GM19193 (cell line): ENCODE results near the gene PARD3B.

ENCODE experiments used
- POLR2A ChIP-seq: IDR thresholded peaks from 4 replicates; pipeline ENCODE4 v1.6.1; 2011; ENCODE audit not compliant: insufficient read depth, insufficient read length; ENCODE audit errors: extremely low read depth

The PARD3B gene

GRCh38 chr2:204561771-204562170 is 16.5 kb downstream of the PARD3B start:
- no peak for TF ChIP-seq POLR2A

GRCh38 chr2:204566439-204566838 is 21.2 kb downstream of the PARD3B start:
- no peak for TF ChIP-seq POLR2A

- no peak for TF ChIP-seq POLR2A
Measured at GRCh38 chr2:204570421-204570820, 25.1 kb downstream of the PARD3B start.

GRCh38 chr2:204571041-204571440 is 25.8 kb downstream of the PARD3B start:
- no peak for TF ChIP-seq POLR2A

- no peak for TF ChIP-seq POLR2A
Measured at GRCh38 chr2:204571911-204572310, 26.6 kb downstream of the PARD3B start.

GRCh38 chr2:204573221-204573620 is 27.9 kb downstream of the PARD3B start:
- TF ChIP-seq POLR2A = no peak

GRCh38 chr2:204574486-204574885 is 29.2 kb downstream of the PARD3B start:
- TF ChIP-seq POLR2A = no peak

- no peak for TF ChIP-seq POLR2A
Measured at GRCh38 chr2:204575463-204575862, 30.2 kb downstream of the PARD3B start.

GRCh38 chr2:204576362-204576979 is 31.2 kb downstream of the PARD3B start:
- TF ChIP-seq POLR2A = no peak

- no peak for TF ChIP-seq POLR2A
Measured at GRCh38 chr2:204578928-204579598, 33.8 kb downstream of the PARD3B start.

- TF ChIP-seq POLR2A = no peak
Measured at GRCh38 chr2:204581946-204582345, 36.7 kb downstream of the PARD3B start.

- no peak for TF ChIP-seq POLR2A
Measured at GRCh38 chr2:204583773-204584172, 38.5 kb downstream of the PARD3B start.

- TF ChIP-seq POLR2A = no peak
Measured at GRCh38 chr2:204585930-204586329, 40.7 kb downstream of the PARD3B start.

- no peak for TF ChIP-seq POLR2A
Measured at GRCh38 chr2:204586444-204587180, 41.3 kb downstream of the PARD3B start.

GRCh38 chr2:204590063-204590462 is 44.8 kb downstream of the PARD3B start:
- TF ChIP-seq POLR2A = no peak

GRCh38 chr2:204591225-204591624 is 46.0 kb downstream of the PARD3B start:
- TF ChIP-seq POLR2A = no peak
